Upper lobe of left lung (tissue), 4 donors: ENCODE results near the gene GRB7.

Experiments
- CTCF ChIP-seq, 6 experiments: fragments of 450-650 bp in 4 of 6; fragments of 200-600 bp in 2 of 6; sonication (generic) in 2 of 6; IDR thresholded peaks; one replicate each; pipeline ENCODE4 v1.5.1; 2016 to 2019; ENCODE audit warnings: antibody characterized with exemption in 6 of 6
- EP300 ChIP-seq, 4 donors: sonication (generic); formaldehyde crosslinking; IDR thresholded peaks; one replicate each; pipeline ENCODE4 v1.5.1; 2017; ENCODE audit warnings: antibody characterized with exemption in 4 of 4, control low read depth in 2 of 4

DNA sequence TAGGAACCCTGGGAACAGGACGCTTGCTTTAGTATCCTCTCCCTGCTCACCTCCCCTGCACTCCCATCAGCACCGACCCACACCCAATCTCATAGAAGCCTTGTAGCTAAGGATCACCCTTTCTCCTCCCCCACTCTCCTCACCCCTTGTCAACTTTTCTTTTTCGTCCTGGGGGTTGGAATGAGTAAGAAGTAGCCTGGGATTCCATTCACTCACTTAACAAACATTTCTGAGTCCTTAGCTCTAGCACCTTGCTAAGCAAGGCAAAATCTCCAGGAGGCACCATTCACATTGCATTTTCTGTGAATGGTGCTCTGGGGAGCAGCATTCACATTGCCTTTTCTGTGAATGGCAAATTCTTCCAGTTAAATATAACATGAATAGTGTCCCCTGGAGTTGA, 48.8 kb upstream of the GRB7 start:
- no peak for TF ChIP-seq CTCF (IDR thresholded peaks at IDR 0.05)
- TF ChIP-seq EP300 (IDR thresholded peaks at IDR 0.05), result no peak
